CD4-positive, alpha-beta T cell treated with Interleukin-15 for 4 hours (primary cell): Measurements from ENCODE around the gene AP3S2.
"Not testable (repeated sequence)": the region's sequence is repeated elsewhere in the genome, so short reads cannot be mapped to it uniquely, and the experiment has no call there.

Source experiments
- DNase-seq: peaks from one replicate; pipeline ENCODE4 v3.0.0-alpha.2; 2020; ENCODE audit warnings: low spot score

The AP3S2 gene

GRCh38 chr15:89903015-89903857 is 9.4 kb upstream of the AP3S2 start:
- no peak for DNase-seq

GRCh38 chr15:89900849-89901248 is 7.1 kb upstream of the AP3S2 start:
- DNase-seq, result no peak

- no peak for DNase-seq
Measured at GRCh38 chr15:89899951-89900567, 6.3 kb upstream of the AP3S2 start.

- no peak for DNase-seq
Measured at GRCh38 chr15:89899295-89899945, 5.6 kb upstream of the AP3S2 start.

- peak; percentile 37 for DNase-seq
Measured at GRCh38 chr15:89898614-89899294, 5.0 kb upstream of the AP3S2 start.

- DNase-seq, result no peak
Measured at GRCh38 chr15:89898146-89898545, 4.4 kb upstream of the AP3S2 start.

- DNase-seq, result no peak
Measured at GRCh38 chr15:89893027-89893426, 767 bp downstream of the AP3S2 start.

- DNase-seq, result no peak
Measured at GRCh38 chr15:89888214-89888804, 5.5 kb downstream of the AP3S2 start.

- DNase-seq, result no peak
Measured at GRCh38 chr15:89885611-89886010, 8.2 kb downstream of the AP3S2 start.

- DNase-seq, result not testable (repeated sequence)
Measured at GRCh38 chr15:89885179-89885578, 8.6 kb downstream of the AP3S2 start.

GRCh38 chr15:89883518-89883917 is 10.3 kb downstream of the AP3S2 start:
- no peak for DNase-seq

- no peak for DNase-seq
Measured at GRCh38 chr15:89880727-89881126, 13.1 kb downstream of the AP3S2 start.

GRCh38 chr15:89878323-89878722 is 15.5 kb downstream of the AP3S2 start:
- DNase-seq, result no peak

- no peak for DNase-seq
Measured at GRCh38 chr15:89877083-89877425, 16.7 kb downstream of the AP3S2 start.

GRCh38 chr15:89876396-89877082 is 17.3 kb downstream of the AP3S2 start:
- DNase-seq, result no peak

- DNase-seq, result no peak
Measured at GRCh38 chr15:89875741-89876140, 18.1 kb downstream of the AP3S2 start.

GRCh38 chr15:89874926-89875564 is 18.7 kb downstream of the AP3S2 start:
- peak; percentile 78 for DNase-seq

GRCh38 chr15:89870688-89871288 is 23.0 kb downstream of the AP3S2 start:
- no peak for DNase-seq

GRCh38 chr15:89870006-89870405 is 23.8 kb downstream of the AP3S2 start:
- no peak for DNase-seq

GRCh38 chr15:89869490-89869889 is 24.3 kb downstream of the AP3S2 start:
- not testable (repeated sequence) for DNase-seq
